Esophagus squamous epithelium (tissue), 5 donors: ENCODE data around the gene MYO18A. TPM values are rescaled to one million over a fixed set of nuclear protein-coding genes. Genes with fewer than 3 reads are reported as not detected.
"Not testable (repeated sequence)": the region's sequence is repeated elsewhere in the genome, so short reads cannot be mapped to it uniquely, and the experiment has no call there.

Experiments
- DNase-seq: peaks from one replicate; lab custom pipeline; 2025; lab: John Stamatoyannopoulos, UW
- H3K27ac ChIP-seq, 4 donors: fragments of 200-600 bp; sonication (generic); one replicate each; pipeline ENCODE4 v1.5.1; 2016 to 2019; ENCODE audit warnings: mild to moderate bottlenecking in 1 of 4
- H3K27me3 ChIP-seq, 4 donors: fragments of 200-600 bp; sonication (generic); 1 replicate in 3 of 4; 2 replicates in 1 of 4; pipeline versions ENCODE4 v1.5.1 to v1.6.0; 2017 to 2021; ENCODE audit warnings: antibody characterized with exemption in 1 of 4
- H3K36me3 ChIP-seq, 3 donors: fragments of 200-600 bp; sonication (generic); one replicate each; pipeline ENCODE4 v1.5.1; 2016 to 2019
- H3K4me1 ChIP-seq, 3 donors: fragments of 200-600 bp; sonication (generic); one replicate each; pipeline ENCODE4 v1.5.1; 2017 to 2019
- H3K4me3 ChIP-seq, 4 donors: fragments of 200-600 bp; sonication (generic); 1 replicate in 3 of 4; 2 replicates in 1 of 4; pipeline ENCODE4 v1.5.1; 2016 to 2019; ENCODE audit warnings: mild to moderate bottlenecking in 2 of 4, moderate library complexity in 1 of 4
- H3K9me3 ChIP-seq, 3 donors: fragments of 200-600 bp; sonication (generic); one replicate each; pipeline ENCODE4 v1.5.1; 2016 to 2019
- POLR2A ChIP-seq, 4 donors: fragments of 450-650 bp; IDR thresholded peaks; one replicate each; pipeline ENCODE4 v1.6.1; 2017; ENCODE audit warnings: antibody characterized with exemption in 4 of 4, mild to moderate bottlenecking in 4 of 4, moderate library complexity in 3 of 4
- WGBS, 2 donors: methylation state at CpG; one replicate each; pipeline ENCODE4 v1.1.5; 2018; 5-methylcytosine and 5-hydroxymethylcytosine counted together
- intact Hi-C: fragments of 100-400 bp; cut with DNase I; formaldehyde crosslinking; loops from one replicate; pipeline ENCODE4 v1.15.0; 2022
- total RNA-seq, 4 donors: library from RNA; depleted of rRNA; stranded (reverse); fragments of >200 nt; gene quantifications; one replicate each; pipeline ENCODE4 v1.1.0, GENCODE V29; 2016
- TF ChIP-seq, protein P1 (sequence below), 6 experiments: fragments of 450-650 bp in 4 of 6; fragments of 200-600 bp in 2 of 6; sonication (generic) in 2 of 6; IDR thresholded peaks; one replicate each; pipeline ENCODE4 v1.5.1; 2016 to 2019; ENCODE audit warnings: antibody characterized with exemption in 6 of 6, mild to moderate bottlenecking in 4 of 6, moderate library complexity in 4 of 6
- donor health status: DM: yes; HTN: yes; CAD: no.

Gene MYO18A
- total RNA-seq, 4 donors from 2014 or later: 44.0 to 74.9 (median 68.5) TPM

DNA sequence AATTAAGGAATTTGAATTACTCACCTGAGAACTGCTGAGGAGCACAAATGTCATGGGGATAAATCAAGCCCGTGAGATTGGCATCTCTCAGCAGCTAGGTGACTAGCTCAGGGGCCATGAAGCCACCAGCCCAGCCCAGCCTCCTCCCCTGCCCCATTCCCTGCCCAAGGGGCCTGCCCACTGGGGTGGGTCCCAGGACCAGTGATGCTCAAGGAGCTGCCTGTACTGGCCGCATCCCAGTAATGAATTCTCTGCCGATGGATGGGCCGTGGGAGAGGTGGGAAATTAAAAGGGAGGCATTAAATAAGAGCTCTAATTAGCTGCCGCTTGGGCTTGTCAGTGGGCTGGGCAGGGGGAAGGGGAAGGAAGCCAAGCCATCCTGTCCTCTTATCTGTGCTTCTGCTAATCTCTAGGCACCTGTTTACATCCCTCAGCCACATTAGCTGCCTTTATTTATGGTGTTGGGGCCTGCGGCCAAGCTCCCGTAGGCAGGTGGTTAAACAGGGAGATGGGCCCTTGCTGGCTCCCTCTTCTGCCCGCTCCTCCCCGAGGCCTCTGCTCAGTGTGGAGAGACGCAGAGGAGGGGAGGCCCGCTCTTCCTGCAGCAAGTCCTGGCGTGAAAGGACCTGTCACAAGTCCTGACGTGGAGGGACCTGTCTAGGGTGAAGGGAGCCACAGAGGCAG lies 88.5 kb downstream of the MYO18A start:
- no peak for DNase-seq
- TF ChIP-seq POLR2A (IDR thresholded peaks at IDR 0.05): no peak
- TF ChIP-seq, protein P1, sequence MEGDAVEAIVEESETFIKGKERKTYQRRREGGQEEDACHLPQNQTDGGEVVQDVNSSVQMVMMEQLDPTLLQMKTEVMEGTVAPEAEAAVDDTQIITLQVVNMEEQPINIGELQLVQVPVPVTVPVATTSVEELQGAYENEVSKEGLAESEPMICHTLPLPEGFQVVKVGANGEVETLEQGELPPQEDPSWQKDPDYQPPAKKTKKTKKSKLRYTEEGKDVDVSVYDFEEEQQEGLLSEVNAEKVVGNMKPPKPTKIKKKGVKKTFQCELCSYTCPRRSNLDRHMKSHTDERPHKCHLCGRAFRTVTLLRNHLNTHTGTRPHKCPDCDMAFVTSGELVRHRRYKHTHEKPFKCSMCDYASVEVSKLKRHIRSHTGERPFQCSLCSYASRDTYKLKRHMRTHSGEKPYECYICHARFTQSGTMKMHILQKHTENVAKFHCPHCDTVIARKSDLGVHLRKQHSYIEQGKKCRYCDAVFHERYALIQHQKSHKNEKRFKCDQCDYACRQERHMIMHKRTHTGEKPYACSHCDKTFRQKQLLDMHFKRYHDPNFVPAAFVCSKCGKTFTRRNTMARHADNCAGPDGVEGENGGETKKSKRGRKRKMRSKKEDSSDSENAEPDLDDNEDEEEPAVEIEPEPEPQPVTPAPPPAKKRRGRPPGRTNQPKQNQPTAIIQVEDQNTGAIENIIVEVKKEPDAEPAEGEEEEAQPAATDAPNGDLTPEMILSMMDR (IDR thresholded peaks at IDR 0.05): no peak
- Histone ChIP-seq H3K27me3 (no peaks in the 10 kb centered on the region), H3K4me3 (no peak overlapping the region), H3K36me3 (peaks cover 58 to 100% (median 86%) of the 10 kb centered on the region in 3 donors), H3K9me3 (no peaks in the 10 kb centered on the region), H3K27ac (no peak overlapping the region), H3K4me1 (peaks cover 0 to 12% (median 0%) of the 10 kb centered on the region in 3 donors)
- WGBS, 2 donors: 54 to 57% methylated on average over 6 to 9 of the region's 13 CpGs
- intact Hi-C loops: no loop called here

DNA sequence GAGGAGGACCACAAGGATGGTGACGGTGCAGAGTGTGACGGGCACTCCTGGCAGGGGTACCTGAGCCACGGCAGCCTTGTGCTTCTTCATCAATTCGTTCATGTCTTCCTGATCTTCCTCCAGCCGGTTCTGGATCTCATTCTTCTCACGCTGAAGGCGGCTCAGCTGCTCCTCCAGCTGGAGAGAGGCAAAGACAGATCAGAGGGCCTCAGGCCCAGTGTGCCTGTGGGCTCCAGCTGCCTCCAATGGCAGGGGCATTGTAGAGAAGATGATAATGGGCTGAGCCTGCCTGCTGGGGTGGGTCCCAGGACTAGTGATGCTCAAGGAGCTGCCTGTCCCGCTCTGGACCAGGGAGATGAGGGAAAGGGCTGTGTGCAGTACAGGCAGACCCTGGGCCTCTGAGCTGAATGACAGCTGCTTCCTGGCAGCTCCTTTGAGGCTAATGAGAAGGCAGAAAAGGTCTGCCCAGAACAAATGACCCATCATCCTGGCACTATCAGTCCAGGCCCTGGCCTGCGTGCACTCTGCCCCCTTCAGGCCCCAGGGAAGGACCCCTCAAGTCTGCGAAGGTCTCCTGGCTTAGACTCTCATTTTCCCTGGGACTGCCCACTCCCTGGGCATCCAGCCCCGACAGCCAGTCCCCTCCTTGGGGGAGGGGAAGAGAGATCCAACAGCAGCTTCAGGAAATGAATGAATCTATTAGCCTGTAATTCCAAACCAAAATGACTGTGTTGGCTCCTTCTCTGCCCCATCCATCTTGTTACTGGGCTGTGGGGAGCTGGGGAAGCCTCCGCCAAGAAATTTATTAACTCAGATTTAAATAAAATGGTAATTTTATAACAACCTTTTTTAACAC lies 89.2 kb downstream of the MYO18A start:
- H3K27me3 ChIP-seq: no peaks in the 10 kb centered on the region
- peaks cover 58 to 100% (median 87%) of the 10 kb centered on the region in 3 donors for H3K36me3 ChIP-seq
- intact Hi-C loops: no loop called here
- no peaks in the 10 kb centered on the region for H3K9me3 ChIP-seq
- DNase-seq: no peak
- no peak overlapping the region for H3K27ac ChIP-seq
- no peak overlapping the region for H3K4me3 ChIP-seq
- TF ChIP-seq POLR2A (IDR thresholded peaks at IDR 0.05): no peak
- TF ChIP-seq, protein P1 (IDR thresholded peaks at IDR 0.05): no peak
- WGBS, 2 donors: 80 to 89% methylated on average over 6 to 11 of the region's 12 CpGs
- peaks cover 0 to 12% (median 0%) of the 10 kb centered on the region in 3 donors for H3K4me1 ChIP-seq

DNA sequence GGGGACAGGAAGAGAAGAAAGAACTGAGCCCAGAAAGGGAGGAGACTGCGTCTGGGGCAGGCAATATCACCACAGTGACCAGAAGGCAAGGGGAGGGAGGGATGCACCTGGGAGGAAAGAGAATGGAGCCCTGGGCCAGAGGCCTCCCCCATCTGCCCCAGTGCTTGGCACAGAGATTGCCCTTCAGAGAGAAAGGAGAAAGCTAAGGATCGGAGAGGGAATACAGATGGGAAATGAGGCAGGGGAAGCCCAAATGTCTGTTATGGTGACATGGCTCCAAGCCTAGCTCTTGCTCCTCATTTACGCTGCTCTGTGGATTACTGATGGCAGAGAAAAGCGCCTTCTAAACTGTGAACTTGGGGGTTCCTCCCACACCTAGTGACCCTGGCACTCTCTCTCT lies 90.1 kb downstream of the MYO18A start:
- H3K9me3 ChIP-seq: no peaks in the 10 kb centered on the region
- no peak overlapping the region for H3K4me3 ChIP-seq
- no peak for TF ChIP-seq POLR2A (IDR thresholded peaks at IDR 0.05)
- TF ChIP-seq, protein P1 (IDR thresholded peaks at IDR 0.05): no peak
- H3K4me1 ChIP-seq: peaks cover 0 to 12% (median 0%) of the 10 kb centered on the region in 3 donors
- 79 to 88% methylated on average over 4 of the region's 4 CpGs for WGBS, 2 donors
- peaks cover 60 to 100% (median 83%) of the 10 kb centered on the region in 3 donors for H3K36me3 ChIP-seq
- DNase-seq: no peak
- no peak overlapping the region for H3K27ac ChIP-seq
- no peaks in the 10 kb centered on the region for H3K27me3 ChIP-seq
- intact Hi-C loops: no loop called here

DNA sequence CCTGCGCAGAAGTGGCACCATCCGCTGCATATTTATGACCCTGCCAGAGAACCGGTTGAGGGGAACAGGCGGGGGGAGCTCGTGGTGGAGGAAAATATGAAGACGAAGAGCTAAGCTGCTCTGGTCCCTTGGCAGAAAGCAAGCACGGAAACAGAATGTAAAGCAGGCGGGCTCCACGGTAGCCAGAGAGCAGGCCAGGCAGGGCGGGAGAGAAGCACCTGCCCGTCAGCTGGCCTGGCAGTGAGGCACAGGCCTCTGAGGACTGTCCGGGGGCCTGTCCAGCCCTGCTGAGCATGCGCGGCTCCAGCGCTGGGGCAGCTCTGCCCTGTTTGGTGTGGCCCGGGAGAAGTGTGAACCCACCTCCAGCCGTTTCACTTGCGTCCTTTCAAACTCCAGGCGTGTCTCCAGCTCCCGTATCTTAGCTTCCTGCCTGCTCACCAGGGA lies 90.6 kb downstream of the MYO18A start:
- Histone ChIP-seq H3K36me3 (peaks cover 58 to 100% (median 83%) of the 10 kb centered on the region in 3 donors), H3K27me3 (no peaks in the 10 kb centered on the region), H3K4me1 (peaks cover 0 to 12% (median 0%) of the 10 kb centered on the region in 3 donors), H3K27ac (no peak overlapping the region), H3K4me3 (no peak overlapping the region), H3K9me3 (no peaks in the 10 kb centered on the region)
- TF ChIP-seq, protein P1 (IDR thresholded peaks at IDR 0.05): no peak
- TF ChIP-seq POLR2A (IDR thresholded peaks at IDR 0.05): no peak
- no peak for DNase-seq
- WGBS, 2 donors: 83 to 92% methylated on average over 10 to 14 of the region's 20 CpGs
- intact Hi-C loops: no loop called here

DNA sequence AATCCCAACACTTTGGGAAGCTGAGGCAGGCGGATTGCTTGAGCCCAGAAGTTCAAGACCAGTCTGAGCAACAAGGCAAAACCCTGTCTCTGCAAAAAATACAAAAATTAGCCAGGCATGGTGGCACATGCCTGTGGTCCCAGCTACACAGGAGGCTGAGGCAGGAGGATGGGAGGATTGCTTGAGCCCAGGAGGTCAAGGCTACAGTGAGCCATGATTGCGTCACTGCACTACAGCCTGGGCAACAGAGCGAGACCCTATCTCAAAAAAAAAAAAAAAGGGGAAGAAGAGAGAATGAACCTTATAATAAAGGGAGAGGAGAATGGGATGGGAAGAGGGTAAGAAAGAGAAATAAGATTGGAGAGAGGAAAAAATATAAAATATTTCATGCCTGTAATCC lies 91.4 kb downstream of the MYO18A start:
- H3K9me3 ChIP-seq, H3K4me3 ChIP-seq, intact Hi-C loops, DNase-seq, H3K27me3 ChIP-seq, H3K27ac ChIP-seq: not testable (repeated sequence)
- Histone ChIP-seq H3K36me3 (peaks cover 54 to 100% (median 78%) of the 10 kb centered on the region in 3 donors), H3K4me1 (peaks cover 0 to 12% (median 0%) of the 10 kb centered on the region in 3 donors)
- 90 to 92% methylated on average over 3 of the region's 3 CpGs for WGBS, 2 donors
